Endothelial cell of umbilical vein (primary cell): ENCODE results near the gene DIO3. TPM values are rescaled to one million over a fixed set of nuclear protein-coding genes. Genes with fewer than 3 reads are reported as not detected.

Experiments used
- BruUV-seq: library from RNA; stranded (reverse); fragments of 400-500 nt; replicated peaks from 2 replicates; lab custom pipeline; 2021; lab: Mats Ljungman, UMichigan
- CTCF ChIA-PET: fragments of 300-600, 350-600 bp; sonication (Branson Sonifier 250); formaldehyde crosslinking; loops from one replicate; lab custom pipeline; 2021; ENCODE audit warnings: antibody characterized with exemption, inconsistent platforms; lab: Charles Lee
- POLR2A ChIA-PET: fragments of 300-600, 350-600 bp; sonication (Branson Sonifier 250); formaldehyde crosslinking; loops from one replicate; lab custom pipeline; 2021; ENCODE audit warnings: antibody characterized with exemption, inconsistent platforms; lab: Charles Lee
- DNase-seq: peaks from one replicate; pipeline ENCODE4 v3.0.0-alpha.2; 2011; ENCODE audit warnings: low read depth, low spot score
- FAIRE-seq: peaks from 2 replicates; lab custom pipeline; 2011; peaks lifted over from hg19 to GRCh38; lab: Jason Lieb, UNC
- H2AFZ ChIP-seq: 2 replicates; pipeline ENCODE4 v1.6.0; 2012; ENCODE audit warnings: low read depth, low read length, control low read depth, inconsistent platforms
- H3K27ac ChIP-seq: 2 replicates; pipeline ENCODE4 v1.5.1; 2011; ENCODE audit warnings: low read depth, mild to moderate bottlenecking, control low read depth, low read length, moderate library complexity; ENCODE audit not compliant: insufficient read depth
- H3K27me3 ChIP-seq, 2 experiments: 2 replicates each; pipeline versions ENCODE4 v1.6.0 to v1.6.1; 2011; ENCODE audit warnings: low read length in 2 of 2, mixed read lengths in 1 of 2; ENCODE audit not compliant: control insufficient read depth in 2 of 2, insufficient read depth in 2 of 2
- H3K36me3 ChIP-seq, 2 experiments: 2 replicates in 1 of 2; 3 replicates in 1 of 2; pipeline ENCODE4 v1.5.1; 2011; ENCODE audit warnings: low read length in 2 of 2, mild to moderate bottlenecking in 1 of 2, moderate library complexity in 1 of 2; ENCODE audit not compliant: control insufficient read depth in 2 of 2, insufficient read depth in 2 of 2; ENCODE audit errors: extremely low read depth in 1 of 2
- H3K4me1 ChIP-seq: 3 replicates; pipeline ENCODE4 v1.5.1; 2011; ENCODE audit warnings: mild to moderate bottlenecking, low read length; ENCODE audit not compliant: control insufficient read depth, insufficient read depth; ENCODE audit errors: extremely low read depth
- H3K4me2 ChIP-seq: 2 replicates; pipeline ENCODE4 v1.6.1; 2011; ENCODE audit warnings: low read length, control low read depth, mixed read lengths; ENCODE audit not compliant: insufficient read depth
- H3K4me3 ChIP-seq, 3 experiments: fragments of 200-600 bp in 1 of 3; sonication (generic), shearing (Covaris generic) in 1 of 3; replicated peaks in 1 of 3; 2 replicates each; pipeline ENCODE4 v1.5.1; 2011 to 2016; ENCODE audit warnings: control low read depth in 3 of 3, low read length in 3 of 3, mild to moderate bottlenecking in 2 of 3, inconsistent platforms in 1 of 3, low read depth in 1 of 3, moderate library complexity in 1 of 3; ENCODE audit not compliant: insufficient read depth in 1 of 3
- H3K79me2 ChIP-seq: 2 replicates; pipeline ENCODE4 v1.6.0; 2012; ENCODE audit warnings: low read length, inconsistent platforms; ENCODE audit not compliant: control insufficient read depth, insufficient read depth
- H3K9ac ChIP-seq: replicated peaks from 2 replicates; pipeline ENCODE3; 2011; ENCODE audit warnings: low read length, control low read depth; ENCODE audit not compliant: insufficient read depth; ENCODE audit errors: extremely low read depth
- H3K9me1 ChIP-seq: replicated peaks from 3 replicates; pipeline ENCODE4 v1.6.0; 2011; ENCODE audit warnings: mild to moderate bottlenecking, low read length; ENCODE audit not compliant: control insufficient read depth, insufficient read depth; ENCODE audit errors: extremely low read depth
- H3K9me3 ChIP-seq: replicated peaks from 2 replicates; pipeline ENCODE4 v1.5.1; 2012; ENCODE audit warnings: low read length, inconsistent platforms; ENCODE audit not compliant: control insufficient read depth, insufficient read depth
- H4K20me1 ChIP-seq: replicated peaks from 2 replicates; pipeline ENCODE3; 2011; ENCODE audit warnings: mild to moderate bottlenecking, low read length; ENCODE audit not compliant: control insufficient read depth, insufficient read depth; ENCODE audit errors: extremely low read depth
- CTCF ChIP-seq, 2 donors: IDR thresholded peaks; 1 replicate in 1 of 2; 2 replicates in 1 of 2; pipeline ENCODE4 v1.5.1; 2011; ENCODE audit warnings: low read length in 2 of 2, mild to moderate bottlenecking in 2 of 2, moderate library complexity in 2 of 2, control low read depth in 1 of 2, inconsistent platforms in 1 of 2, low read depth in 1 of 2; ENCODE audit not compliant: insufficient read depth in 1 of 2; ENCODE audit errors: extremely low read depth in 1 of 2
- EZH2 ChIP-seq: IDR thresholded peaks from 2 replicates; pipeline ENCODE4 v1.6.1; 2012; ENCODE audit warnings: borderline replicate concordance, low read depth, mild to moderate bottlenecking, moderate library complexity, low read length, inconsistent platforms; ENCODE audit not compliant: severe bottlenecking
- FOS ChIP-seq: IDR thresholded peaks from 2 replicates; pipeline ENCODE4 v1.6.1; 2011; ENCODE audit warnings: mild to moderate bottlenecking, low read length, moderate library complexity, borderline replicate concordance; ENCODE audit not compliant: insufficient read depth
- GATA2 ChIP-seq: IDR thresholded peaks from 2 replicates; pipeline ENCODE4 v1.7.0; 2011; ENCODE audit warnings: low read depth, mild to moderate bottlenecking, moderate library complexity, mixed read lengths, low read length; ENCODE audit not compliant: insufficient read length, insufficient read depth
- JUN ChIP-seq: IDR thresholded peaks from 2 replicates; pipeline ENCODE4 v1.6.1; 2011; ENCODE audit warnings: borderline replicate concordance, low read depth; ENCODE audit not compliant: insufficient read length, insufficient read depth
- MAX ChIP-seq: IDR thresholded peaks from 2 replicates; pipeline ENCODE4 v1.6.1; 2011; ENCODE audit not compliant: insufficient read depth, insufficient read length
- MYC ChIP-seq: IDR thresholded peaks from one replicate; pipeline ENCODE4 v1.6.1; 2011; ENCODE audit warnings: mild to moderate bottlenecking, low read depth, low read length
- POLR2A ChIP-seq: IDR thresholded peaks from 2 replicates; pipeline ENCODE4 v1.6.1; 2012; ENCODE audit warnings: low read depth, mild to moderate bottlenecking, control low read depth, low read length
- POLR2AphosphoS5 ChIP-seq: IDR thresholded peaks from 2 replicates; pipeline ENCODE4 v1.6.1; 2012; ENCODE audit warnings: low read depth, mild to moderate bottlenecking, control low read depth, low read length, moderate library complexity; ENCODE audit not compliant: insufficient read depth
- dilution Hi-C: fragments of 300-500 bp; cut with MboI; formaldehyde crosslinking; loops from one replicate; pipeline ENCODE4 v1.15.0; 2019; ENCODE audit warnings: low sequenced_read_pairs; ENCODE audit not compliant: extremely low pct_ligation_motif_present
- intact Hi-C: fragments of 100-400 bp; cut with micrococcal nuclease; formaldehyde crosslinking; loops from one replicate; pipeline ENCODE4 v1.10.0; 2022
- polyA plus RNA-seq, 4 experiments: library from polyadenylated mRNA; depleted of rRNA in 3 of 4; stranded (reverse) in 3 of 4; unstranded in 1 of 4; fragments of >200 nt; gene quantifications; 2 replicates each; pipeline versions ENCODE4 v1.2.1 to v1.2.3, GENCODE V29; 2011 to 2012; ENCODE audit warnings: missing spikeins in 1 of 4
- total RNA-seq: library from RNA; stranded (reverse); gene quantifications from 2 replicates; pipeline ENCODE4 v1.2.3, GENCODE V29; 2021

Gene DIO3
- total and polyA plus RNA-seq, 2 donors (not counting 3 experiments of a cell fraction or from before 2014, with no cell fraction given): not detected

GRCh38 chr14:101548710-101549109 lies 12.6 kb upstream of the DIO3 start:
- no peak overlapping the region for H3K4me3 ChIP-seq
- FAIRE-seq: no peak
- H4K20me1 ChIP-seq: no peaks in the 10 kb centered on the region
- no peak overlapping the region for H3K4me2 ChIP-seq
- no peak overlapping the region for H3K27ac ChIP-seq
- no TSS peak for BruUV-seq
- CTCF ChIA-PET: no interaction called here
- TF ChIP-seq CTCF (IDR thresholded peaks at IDR 0.05; ENCODE audit: extremely low read depth in 1 of 2, insufficient read depth in 1 of 2, low read depth in 1 of 2, low read length in 2 of 2): no peak
- TF ChIP-seq GATA2: no peak
- no peak for TF ChIP-seq FOS
- no peak for TF ChIP-seq EZH2
- intact Hi-C loops: no loop called here
- no peaks in the 10 kb centered on the region for H3K27me3 ChIP-seq
- H3K79me2 ChIP-seq: no peaks in the 10 kb centered on the region
- dilution Hi-C loops: no loop called here
- no peaks in the 10 kb centered on the region for H3K9me1 ChIP-seq
- no peak for DNase-seq
- H3K4me1 ChIP-seq: no peaks in the 10 kb centered on the region
- POLR2A ChIA-PET: no interaction called here
- no peaks in the 10 kb centered on the region for H3K9me3 ChIP-seq
- no peak overlapping the region for H3K9ac ChIP-seq
- no peaks in the 10 kb centered on the region for H3K36me3 ChIP-seq
- no peak overlapping the region for H2AFZ ChIP-seq

GRCh38 chr14:101549154-101549553 lies 12.1 kb upstream of the DIO3 start:
- no peak overlapping the region for H3K9ac ChIP-seq
- no peaks in the 10 kb centered on the region for H3K4me1 ChIP-seq
- dilution Hi-C loops (no loop called here), intact Hi-C loops (no loop called here)
- no peaks in the 10 kb centered on the region for H3K36me3 ChIP-seq
- H3K9me1 ChIP-seq: no peaks in the 10 kb centered on the region
- CTCF ChIA-PET: no interaction called here
- H3K79me2 ChIP-seq: no peaks in the 10 kb centered on the region
- no peaks in the 10 kb centered on the region for H4K20me1 ChIP-seq
- H3K9me3 ChIP-seq: no peaks in the 10 kb centered on the region
- H3K4me3 ChIP-seq: no peak overlapping the region
- H3K4me2 ChIP-seq: no peak overlapping the region
- H3K27me3 ChIP-seq: no peaks in the 10 kb centered on the region
- no peak for DNase-seq
- FAIRE-seq: no peak
- BruUV-seq: no TSS peak
- POLR2A ChIA-PET: no interaction called here
- no peak overlapping the region for H2AFZ ChIP-seq
- no peak overlapping the region for H3K27ac ChIP-seq
- no peak for TF ChIP-seq POLR2AphosphoS5
- TF ChIP-seq POLR2A: no peak
- TF ChIP-seq MAX: no peak
- no peak for TF ChIP-seq JUN
- TF ChIP-seq MYC: no peak
- no peak for TF ChIP-seq EZH2
